Neural cell (in vitro differentiated cells): ENCODE results near the gene AXL.

ENCODE experiments used
- CTCF ChIP-seq: fragments of 450-650 bp; IDR thresholded peaks from 2 replicates; pipeline ENCODE4 v1.5.1; 2014; ENCODE audit warnings: antibody characterized with exemption, mild to moderate bottlenecking, moderate library complexity; ENCODE audit not compliant: poor library complexity, severe bottlenecking
- EZH2 ChIP-seq: fragments of 200-600, 300-800 bp; shearing (Covaris generic), sonication (generic); IDR thresholded peaks from 2 replicates; pipeline ENCODE4 v1.6.1; 2014; ENCODE audit warnings: antibody characterized with exemption, low read length, borderline replicate concordance, mild to moderate bottlenecking; ENCODE audit not compliant: insufficient read depth, poor library complexity, severe bottlenecking
- POLR2AphosphoS5 ChIP-seq: IDR thresholded peaks from 2 replicates; pipeline ENCODE4 v1.6.1; 2012
- RAD21 ChIP-seq: fragments of 450-650 bp; conservative IDR thresholded peaks from 2 replicates; pipeline ENCODE4 v1.6.1; 2014; ENCODE audit warnings: antibody characterized with exemption, mild to moderate bottlenecking, moderate library complexity

- TF ChIP-seq POLR2AphosphoS5 (no peak), CTCF (no peak), RAD21 (no peak), EZH2 (no peak)
These were observed 87.1 kb downstream of the AXL start for GRCh38 chr19:41305927-41306793.
